Body of pancreas (tissue), 4 donors: ENCODE measurements around the gene C9orf40. TPM values are rescaled to one million over a fixed set of nuclear protein-coding genes. Genes with fewer than 3 reads are reported as not detected.

Experiments used
- ATAC-seq: fragments of 150-250 bp; one replicate; pipeline ENCODE4 v1.9.1; 2016
- DNase-seq, 4 donors: peaks; one replicate each; pipeline ENCODE4 v3.0.0-alpha.2; 2019
- H3K27ac ChIP-seq, 4 donors: fragments of 200-600 bp; sonication (generic); 1 replicate in 3 of 4; 2 replicates in 1 of 4; pipeline versions ENCODE4 v1.5.1 to v1.6.1; 2016 to 2019; ENCODE audit warnings: mild to moderate bottlenecking in 1 of 4, mixed read lengths in 1 of 4, moderate library complexity in 1 of 4
- H3K27me3 ChIP-seq, 2 donors: fragments of 200-600 bp; sonication (generic); one replicate each; pipeline ENCODE4 v1.6.0; 2016; ENCODE audit warnings: mild to moderate bottlenecking in 1 of 2
- H3K36me3 ChIP-seq, 2 donors: fragments of 200-600 bp; sonication (generic); replicated peaks in 1 of 2; 2 replicates each; pipeline ENCODE4 v1.5.1; 2016; ENCODE audit warnings: low read depth in 2 of 2; ENCODE audit not compliant: insufficient read depth in 1 of 2
- H3K4me1 ChIP-seq: fragments of 200-600 bp; sonication (generic); one replicate; pipeline ENCODE4 v1.6.0; 2016
- H3K4me3 ChIP-seq, 2 donors: fragments of 200-600 bp; sonication (generic); 1 replicate in 1 of 2; 2 replicates in 1 of 2; pipeline ENCODE4 v1.5.1; 2016 to 2019
- H3K9me3 ChIP-seq, 3 donors: fragments of 200-600 bp; sonication (generic); 1 replicate in 2 of 3; 2 replicates in 1 of 3; pipeline ENCODE4 v1.5.1; 2016
- CTCF ChIP-seq, 7 experiments: fragments of 450-650 bp in 4 of 7; fragments of 200-600 bp in 3 of 7; sonication (generic) in 3 of 7; IDR thresholded peaks; one replicate each; pipeline ENCODE4 v1.5.1; 2016 to 2019; ENCODE audit warnings: antibody characterized with exemption in 7 of 7
- POLR2A ChIP-seq, 3 donors: fragments of 450-650 bp; IDR thresholded peaks; one replicate each; pipeline ENCODE4 v1.6.1; 2016; ENCODE audit warnings: antibody characterized with exemption in 3 of 3, mild to moderate bottlenecking in 2 of 3
- WGBS, 2 donors: methylation state at CpG; one replicate each; pipeline ENCODE4 v1.1.5; 2017; 5-methylcytosine and 5-hydroxymethylcytosine counted together
- intact Hi-C: fragments of 100-400 bp; cut with DNase I; formaldehyde crosslinking; loops from one replicate; pipeline ENCODE4 v1.15.1; 2023
- total RNA-seq, 2 donors: library from RNA; depleted of rRNA; stranded (reverse); fragments of >200 nt; gene quantifications; one replicate each; pipeline ENCODE4 v1.1.0, GENCODE V29; 2016

Gene C9orf40
- total RNA-seq, 2 donors from 2014 or later: 1.3 to 9.9 TPM

GRCh38 chr9:74921737-74922136, 31.0 kb downstream of the C9orf40 start:
- Histone ChIP-seq H3K9me3 (no peaks in the 10 kb centered on the region), H3K27me3 (no peaks in the 10 kb centered on the region), H3K4me1 (no peaks in the 10 kb centered on the region), H3K36me3 (no peaks in the 10 kb centered on the region), H3K27ac (no peak overlapping the region), H3K4me3 (no peak overlapping the region)
- intact Hi-C loops: no loop called here
- ATAC-seq (no peak), DNase-seq (no peak)
- 82 to 94% methylated on average over 1 of the region's 1 CpG for WGBS, 2 donors
- TF ChIP-seq POLR2A (IDR thresholded peaks at IDR 0.05) (no peak), CTCF (IDR thresholded peaks at IDR 0.05) (no peak)

- no peak for DNase-seq
- Histone ChIP-seq H3K27ac (no peak overlapping the region), H3K4me3 (no peak overlapping the region), H3K36me3 (no peaks in the 10 kb centered on the region), H3K9me3 (no peaks in the 10 kb centered on the region), H3K4me1 (no peaks in the 10 kb centered on the region), H3K27me3 (no peaks in the 10 kb centered on the region)
- TF ChIP-seq POLR2A (IDR thresholded peaks at IDR 0.05) (no peak), CTCF (IDR thresholded peaks at IDR 0.05) (no peak)
- intact Hi-C loops: no loop called here
- WGBS, 2 donors: 68 to 70% methylated on average over 3 of the region's 3 CpGs
- ATAC-seq: no peak
Observed at GRCh38 chr9:74920944-74921626, 31.6 kb downstream of the C9orf40 start.

GRCh38 chr9:74910036-74910435, 42.7 kb downstream of the C9orf40 start:
- no peak for ATAC-seq
- 80 to 82% methylated on average over 2 of the region's 2 CpGs for WGBS, 2 donors
- no peak overlapping the region for H3K4me3 ChIP-seq

GRCh38 chr9:74908665-74909064, 44.0 kb downstream of the C9orf40 start:
- Histone ChIP-seq H3K27ac (no peak overlapping the region), H3K27me3 (no peaks in the 10 kb centered on the region), H3K4me3 (no peak overlapping the region), H3K4me1 (no peaks in the 10 kb centered on the region), H3K9me3 (no peaks in the 10 kb centered on the region), H3K36me3 (no peaks in the 10 kb centered on the region)
- TF ChIP-seq CTCF (IDR thresholded peaks at IDR 0.05) (no peak), POLR2A (IDR thresholded peaks at IDR 0.05) (no peak)
- 54 to 73% methylated on average over 4 of the region's 4 CpGs for WGBS, 2 donors
- DNase-seq: no peak
- intact Hi-C loops: no loop called here
- ATAC-seq: no peak

More at GRCh38 chr9:74910036-74910435, 42.7 kb downstream of the C9orf40 start:
- H3K9me3 ChIP-seq: no peaks in the 10 kb centered on the region
- intact Hi-C loops: no loop called here
- TF ChIP-seq POLR2A (IDR thresholded peaks at IDR 0.05) (no peak), CTCF (IDR thresholded peaks at IDR 0.05) (no peak)
- no peaks in the 10 kb centered on the region for H3K36me3 ChIP-seq
- no peak overlapping the region for H3K27ac ChIP-seq
- H3K27me3 ChIP-seq: no peaks in the 10 kb centered on the region
- H3K4me1 ChIP-seq: no peaks in the 10 kb centered on the region
- no peak for DNase-seq

GRCh38 chr9:74907085-74907484, 45.6 kb downstream of the C9orf40 start:
- Histone ChIP-seq H3K4me1 (no peaks in the 10 kb centered on the region), H3K27ac (no peak overlapping the region), H3K27me3 (no peaks in the 10 kb centered on the region), H3K36me3 (no peaks in the 10 kb centered on the region), H3K9me3 (no peaks in the 10 kb centered on the region), H3K4me3 (no peak overlapping the region)
- intact Hi-C loops: no loop called here
- no peak for DNase-seq
- WGBS, 2 donors: 57 to 66% methylated on average over 3 of the region's 3 CpGs
- no peak for TF ChIP-seq POLR2A (IDR thresholded peaks at IDR 0.05)
- TF ChIP-seq CTCF (IDR thresholded peaks at IDR 0.05): no peak
- ATAC-seq: no peak
